ENCODE measurements around the gene IL1A. TPM values are rescaled to one million over a fixed set of nuclear protein-coding genes. Genes with fewer than 3 reads are reported as not detected.

Gene IL1A
- total RNA-seq, 1 donor from 2014 or later, result under 0.01 TPM

GRCh38 chr2:112818094-112818902 is 34.0 kb upstream of the IL1A start:
- peak; percentile 53 for DNase-seq

GRCh38 chr2:112817082-112817689 is 32.9 kb upstream of the IL1A start:
- DNase-seq, result no peak

- DNase-seq, result no peak
Measured at GRCh38 chr2:112814278-112814677, 30.0 kb upstream of the IL1A start.

GRCh38 chr2:112813280-112813966 is 29.1 kb upstream of the IL1A start:
- DNase-seq, result no peak

GRCh38 chr2:112812318-112813267 is 28.3 kb upstream of the IL1A start:
- peak; percentile 81 for DNase-seq

- DNase-seq, result peak; percentile 99
Measured at GRCh38 chr2:112811841-112812306, 27.6 kb upstream of the IL1A start.

- no peak for DNase-seq
Measured at GRCh38 chr2:112811276-112811831, 27.1 kb upstream of the IL1A start.

GRCh38 chr2:112809112-112809511 is 24.8 kb upstream of the IL1A start:
- DNase-seq, result no peak

GRCh38 chr2:112807233-112807807 is 23.0 kb upstream of the IL1A start:
- no peak for DNase-seq

GRCh38 chr2:112805542-112805941 is 21.2 kb upstream of the IL1A start:
- no peak for DNase-seq

GRCh38 chr2:112803691-112804521 is 19.6 kb upstream of the IL1A start:
- no peak for DNase-seq

GRCh38 chr2:112800881-112801583 is 16.7 kb upstream of the IL1A start:
- no peak for DNase-seq

GRCh38 chr2:112798979-112799975 is 15.0 kb upstream of the IL1A start:
- no peak for DNase-seq

- no peak for DNase-seq
Measured at GRCh38 chr2:112796486-112796885, 12.2 kb upstream of the IL1A start.

- no peak for DNase-seq
Measured at GRCh38 chr2:112795774-112796173, 11.5 kb upstream of the IL1A start.

GRCh38 chr2:112794841-112795240 is 10.5 kb upstream of the IL1A start:
- DNase-seq, result no peak

- peak; percentile 77 for DNase-seq
Measured at GRCh38 chr2:112794131-112794733, 9.9 kb upstream of the IL1A start.

GRCh38 chr2:112793449-112793978 is 9.2 kb upstream of the IL1A start:
- no peak for DNase-seq

All from dermis blood vessel endothelial cell (primary cell).